ENCODE data around the gene ZNF648. TPM values are rescaled to one million over a fixed set of nuclear protein-coding genes. Genes with fewer than 3 reads are reported as not detected.
A peak's percentile ranks its signal among the peaks of the same experiment; 100 is the strongest.

ZNF648 gene
- total RNA-seq, 4 donors from 2014 or later: 0.14 to 0.48 TPM; not detected in 2

GRCh38 chr1:182084487-182085316 lies 23.2 kb upstream of the ZNF648 start:
- H3K9me3 ChIP-seq: no peaks in the 10 kb centered on the region
- no peak for TF ChIP-seq POLR2AphosphoS5 (IDR thresholded peaks at IDR 0.05)
- TF ChIP-seq CTCF (IDR thresholded peaks at IDR 0.05): peak; percentile 82 to 94 (median 91)
- no peak for TF ChIP-seq POLR2A (IDR thresholded peaks at IDR 0.05)
- TF ChIP-seq EP300 (IDR thresholded peaks at IDR 0.05; ENCODE audit: low read depth): no peak
- peak; percentile 93 for DNase-seq
- H3K4me1 ChIP-seq: peaks cover 0 to 10% (median 7%) of the 10 kb centered on the region in 4 donors
- no peaks in the 10 kb centered on the region for H3K36me3 ChIP-seq
- intact Hi-C loops (cut with DNase I; ENCODE audit: low total_unique reads): loop anchor here (2.0 to 10.0 kb wide), 2 partner anchors 312 to 1690 kb away; no protein-coding TSS in a partner anchor
- WGBS, 2 donors (ENCODE audit: low coverage in 1 of 2): 11 to 14% methylated on average over 4 to 8 of the region's 8 CpGs
- H3K27ac ChIP-seq: peak overlapping the region in 3 of 4 donors; percentile 56 to 61 (median 60)
- H3K27me3 ChIP-seq: no peaks in the 10 kb centered on the region
- in situ Hi-C loops (cut with MboI; ENCODE audit: low pct_ligation_motif_present in 1 of 4, low pct_unique_long_range_greater_than_20kb in 1 of 4, low sequenced_read_pairs in 3 of 4): loop anchor here (5.0 to 25.0 kb wide), 6 partner anchors 313 to 703 kb away; partner anchors contain the start of genes NPL (in 3 of the 4), RNASEL (in 3 of the 4) and TEDDM1 (in 2 of the 4)
- H3K4me3 ChIP-seq: no peak overlapping the region

- Histone ChIP-seq H3K36me3 (no peaks in the 10 kb centered on the region), H3K4me3 (no peak overlapping the region), H3K27me3 (no peaks in the 10 kb centered on the region), H3K4me1 (peaks cover 0 to 10% (median 7%) of the 10 kb centered on the region in 4 donors), H3K27ac (peak overlapping the region in 3 of 4 donors; percentile 56 to 61 (median 60)), H3K9me3 (no peaks in the 10 kb centered on the region)
- peak; percentile 48 for DNase-seq
- TF ChIP-seq EP300 (IDR thresholded peaks at IDR 0.05; ENCODE audit: low read depth) (no peak), POLR2AphosphoS5 (IDR thresholded peaks at IDR 0.05) (peak in 2 of 3 donors; percentile 36 to 45)
- intact Hi-C loops (cut with DNase I; ENCODE audit: low total_unique reads) (loop anchor here (2.0 to 10.0 kb wide), 2 partner anchors 313 to 1691 kb away; no protein-coding TSS in a partner anchor), in situ Hi-C loops (cut with MboI; ENCODE audit: low pct_ligation_motif_present in 1 of 4, low pct_unique_long_range_greater_than_20kb in 1 of 4, low sequenced_read_pairs in 3 of 4) (loop anchor here (5.0 to 25.0 kb wide), 5 partner anchors 313 to 703 kb away; partner anchors contain the start of genes NPL (in 3 of the 4), RNASEL (in 3 of the 4) and TEDDM1 (in 1 of the 4))
- WGBS, 2 donors (ENCODE audit: low coverage in 1 of 2): 33 to 60% methylated on average over 2 to 3 of the region's 3 CpGs
Measured at GRCh38 chr1:182083851-182084486, 22.5 kb upstream of the ZNF648 start.

- no peaks in the 10 kb centered on the region for H3K9me3 ChIP-seq
- peaks cover 0 to 10% (median 7%) of the 10 kb centered on the region in 4 donors for H3K4me1 ChIP-seq
- H3K27me3 ChIP-seq: no peaks in the 10 kb centered on the region
- no peak for DNase-seq
- H3K4me3 ChIP-seq: no peak overlapping the region
- TF ChIP-seq POLR2A (IDR thresholded peaks at IDR 0.05) (no peak), POLR2AphosphoS5 (IDR thresholded peaks at IDR 0.05) (no peak), EP300 (IDR thresholded peaks at IDR 0.05; ENCODE audit: low read depth) (no peak), CTCF (IDR thresholded peaks at IDR 0.05) (peak; percentile 51 to 63 (median 58))
- 86% methylated on average over 1 of the region's 1 CpG for WGBS, 2 donors (ENCODE audit: low coverage in 1 of 2)
- H3K36me3 ChIP-seq: no peaks in the 10 kb centered on the region
- intact Hi-C loops (cut with DNase I; ENCODE audit: low total_unique reads): loop anchor here (10.0 kb wide), 1 partner anchor 1694 kb away; no protein-coding TSS in a partner anchor
- no peak overlapping the region for H3K27ac ChIP-seq
- in situ Hi-C loops (cut with MboI; ENCODE audit: low pct_ligation_motif_present in 1 of 4, low pct_unique_long_range_greater_than_20kb in 1 of 4, low sequenced_read_pairs in 3 of 4): loop anchor here (5.0 to 25.0 kb wide), 5 partner anchors 316 to 706 kb away; partner anchors contain the start of genes NPL (in 3 of the 4), RNASEL (in 3 of the 4) and TEDDM1 (in 1 of the 4)
Measured at GRCh38 chr1:182080955-182081582, 19.6 kb upstream of the ZNF648 start.

- Histone ChIP-seq H3K9me3 (no peaks in the 10 kb centered on the region), H3K4me3 (no peak overlapping the region), H3K27ac (no peak overlapping the region), H3K36me3 (no peaks in the 10 kb centered on the region), H3K4me1 (peaks cover 0 to 10% (median 7%) of the 10 kb centered on the region in 4 donors), H3K27me3 (no peaks in the 10 kb centered on the region)
- TF ChIP-seq POLR2A (IDR thresholded peaks at IDR 0.05) (no peak), POLR2AphosphoS5 (IDR thresholded peaks at IDR 0.05) (no peak), CTCF (IDR thresholded peaks at IDR 0.05) (no peak), EP300 (IDR thresholded peaks at IDR 0.05; ENCODE audit: low read depth) (no peak)
- in situ Hi-C loops (cut with MboI; ENCODE audit: low pct_ligation_motif_present in 1 of 4, low pct_unique_long_range_greater_than_20kb in 1 of 4, low sequenced_read_pairs in 3 of 4): loop anchor here (5.0 to 25.0 kb wide), 5 partner anchors 317 to 707 kb away; partner anchors contain the start of genes NPL (in 3 of the 4), RNASEL (in 3 of the 4) and TEDDM1 (in 1 of the 4)
- intact Hi-C loops (cut with DNase I; ENCODE audit: low total_unique reads): loop anchor here (10.0 kb wide), 1 partner anchor 1695 kb away; no protein-coding TSS in a partner anchor
- no peak for DNase-seq
- WGBS, 2 donors (ENCODE audit: low coverage in 1 of 2): 51 to 56% methylated on average over 3 of the region's 3 CpGs
Measured at GRCh38 chr1:182080040-182080439, 18.5 kb upstream of the ZNF648 start.

Data from transverse colon (tissue), 4 donors.